K562 (cell line): ENCODE measurements around the gene PHETA1. TPM values are rescaled to one million over a fixed set of nuclear protein-coding genes. Genes with fewer than 3 reads are reported as not detected.

Source experiments
- BRD4 ChIP-seq: fragments of 200-600 bp; sonication (generic); IDR thresholded peaks from 2 replicates; pipeline ENCODE4 v1.6.1; 2017; ENCODE audit warnings: inconsistent platforms
- CAMTA2 ChIP-seq: fragments of 250-450 bp; sonication (Bioruptor Pico); conservative IDR thresholded peaks from 2 replicates; pipeline ENCODE4 v1.5.1; 2022
- CBX1 ChIP-seq: sonication (generic); IDR thresholded peaks from 2 replicates; pipeline ENCODE4 v1.6.1; 2016; ENCODE audit warnings: antibody characterized with exemption, low read depth, mild to moderate bottlenecking
- DIDO1 ChIP-seq: fragments of 450-650 bp; IDR thresholded peaks from 2 replicates; pipeline ENCODE4 v1.6.1; 2016; ENCODE audit warnings: low read depth, missing biosample characterization, missing genetic modification characterization
- ESRRA ChIP-seq: fragments of 450-650 bp; IDR thresholded peaks from 2 replicates; pipeline ENCODE4 v1.6.1; 2014; ENCODE audit warnings: low read depth, mild to moderate bottlenecking, moderate library complexity, borderline replicate concordance
- FUS ChIP-seq: fragments of 200-400 bp; formaldehyde crosslinking; optimal IDR thresholded peaks from 2 replicates; pipeline ENCODE3; 2017; ENCODE audit warnings: low read depth, low read length
- HDGF ChIP-seq: fragments of 450-650 bp; IDR thresholded peaks from 2 replicates; pipeline ENCODE4 v1.6.1; 2016
- KAT7 ChIP-seq: sonication (generic); formaldehyde crosslinking; IDR thresholded peaks from 2 replicates; pipeline ENCODE4 v1.8.0; 2022; ENCODE audit warnings: missing genetic modification reagents, mild to moderate bottlenecking, borderline replicate concordance
- MCM3 ChIP-seq: fragments of 450-650 bp; IDR thresholded peaks from 2 replicates; pipeline ENCODE4 v1.6.1; 2016
- RBM25 ChIP-seq: fragments of 200-400 bp; formaldehyde crosslinking; IDR thresholded peaks from 2 replicates; pipeline ENCODE4 v1.6.1; 2018; ENCODE audit warnings: low read length, low read depth, moderate library complexity; ENCODE audit not compliant: severe bottlenecking
- SMARCA5 ChIP-seq: fragments of 450-650 bp; IDR thresholded peaks from 2 replicates; pipeline ENCODE4 v1.6.1; 2016
- ZFP1 ChIP-seq: fragments of 450-650 bp; formaldehyde crosslinking; IDR thresholded peaks from 2 replicates; pipeline ENCODE4 v1.4.0; 2020; ENCODE audit warnings: mild to moderate bottlenecking, mixed read lengths
- ZNF232 ChIP-seq: sonication (generic); formaldehyde crosslinking; IDR thresholded peaks from 2 replicates; pipeline ENCODE4 v1.8.0; 2022; ENCODE audit warnings: mild to moderate bottlenecking, missing genetic modification reagents
- ZNF274 ChIP-seq: IDR thresholded peaks from 2 replicates; pipeline ENCODE4 v1.6.1; 2011; ENCODE audit warnings: low read depth, mild to moderate bottlenecking, low read length, moderate library complexity, borderline replicate concordance
- ZNF77 ChIP-seq: fragments of 250-450 bp; sonication (Bioruptor Pico); IDR thresholded peaks from 2 replicates; pipeline ENCODE4 v1.5.0; 2020
- polyA plus RNA-seq, 8 experiments: library from polyadenylated mRNA; depleted of rRNA in 4 of 8; stranded (reverse) in 5 of 8; unstranded in 3 of 8; fragments of >200 nt; fragmentation: Nextera tagmentation in 2 of 8; fragmentation: Illumina TruSeq in 1 of 8; extraction: Ambion mirVana in 2 of 8; extraction: Trizol in 1 of 8; gene quantifications; 2 replicates each; pipeline versions ENCODE4 v1.2.1 to v1.2.3, GENCODE V29; 2011 to 2014; ENCODE audit warnings: inconsistent platforms in 1 of 8, missing spikeins in 1 of 8
- total RNA-seq, 7 experiments: library from RNA; depleted of rRNA in 6 of 7; stranded (reverse); fragments of >200 nt in 6 of 7; fragmentation: Illumina TruSeq in 2 of 7; extraction: Trizol in 2 of 7; gene quantifications; 2 replicates each; pipeline versions ENCODE4 v1.2.1 to v1.2.3, GENCODE V29; 2011 to 2021; ENCODE audit warnings: low replicate concordance in 1 of 7
- TF ChIP-seq, protein P1 (sequence below): fragments of 250-450 bp; sonication (Bioruptor Pico); IDR thresholded peaks from 2 replicates; pipeline ENCODE4 v1.8.0; 2021; ENCODE audit warnings: moderate library complexity, mild to moderate bottlenecking, inconsistent platforms
- TF ChIP-seq, protein P2 (sequence below): sonication (generic); formaldehyde crosslinking; IDR thresholded peaks from 2 replicates; pipeline ENCODE4 v1.8.0; 2023; ENCODE audit warnings: missing genetic modification reagents, mild to moderate bottlenecking, borderline replicate concordance
- TF ChIP-seq, protein P3 (sequence below): fragments of 200-800 bp; sonication (Bioruptor generic); IDR thresholded peaks from 2 replicates; pipeline ENCODE4 v1.6.1; 2017; ENCODE audit warnings: missing genetic modification characterization, missing compliant biosample characterization
- TF ChIP-seq, protein P4 (sequence below): fragments of 200-800 bp; sonication (Bioruptor generic); IDR thresholded peaks from 2 replicates; pipeline ENCODE4 v1.6.1; 2017; ENCODE audit warnings: missing genetic modification characterization, missing compliant biosample characterization
- TF ChIP-seq, protein P5 (sequence below): fragments of 250-450 bp; sonication (Bioruptor Pico); IDR thresholded peaks from 2 replicates; pipeline ENCODE4 v1.9.0; 2021; ENCODE audit warnings: mild to moderate bottlenecking
- TF ChIP-seq, protein P6 (sequence below): fragments of 450-650 bp; IDR thresholded peaks from 2 replicates; pipeline ENCODE4 v1.6.1; 2014; ENCODE audit warnings: low read depth, mild to moderate bottlenecking, moderate library complexity, borderline replicate concordance

PHETA1 gene
- total and polyA plus RNA-seq, 9 of the 15 experiments (the other 6 are each of a cell fraction or from before 2014, with no cell fraction given) = 0.03 to 12.4 (median 3.0) TPM

DNA sequence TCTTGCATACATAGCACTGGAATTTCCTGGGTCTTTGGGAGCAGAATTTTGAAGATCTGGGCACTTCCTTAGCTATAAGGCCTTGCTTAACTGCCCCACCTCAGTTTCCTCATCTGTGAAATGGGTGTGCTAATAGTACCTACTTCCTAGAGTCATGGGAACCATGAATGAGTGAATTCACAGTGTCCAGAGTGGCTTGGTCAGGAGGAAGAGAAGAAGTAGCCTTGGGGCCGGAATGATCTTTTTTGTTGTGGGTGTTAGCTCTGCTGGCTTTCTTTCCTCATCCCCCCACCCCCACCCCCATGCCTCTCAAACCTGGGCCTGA, 39.2 kb upstream of the PHETA1 start (continued):
- TF ChIP-seq BRD4 = no peak
- no peak for TF ChIP-seq CAMTA2 (CRISPR knock-in tag)
- TF ChIP-seq, protein P1, sequence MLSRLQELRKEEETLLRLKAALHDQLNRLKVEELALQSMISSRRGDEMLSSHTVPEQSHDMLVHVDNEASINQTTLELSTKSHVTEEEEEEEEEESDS = no peak
- TF ChIP-seq FUS = no peak
- TF ChIP-seq, protein P2, sequence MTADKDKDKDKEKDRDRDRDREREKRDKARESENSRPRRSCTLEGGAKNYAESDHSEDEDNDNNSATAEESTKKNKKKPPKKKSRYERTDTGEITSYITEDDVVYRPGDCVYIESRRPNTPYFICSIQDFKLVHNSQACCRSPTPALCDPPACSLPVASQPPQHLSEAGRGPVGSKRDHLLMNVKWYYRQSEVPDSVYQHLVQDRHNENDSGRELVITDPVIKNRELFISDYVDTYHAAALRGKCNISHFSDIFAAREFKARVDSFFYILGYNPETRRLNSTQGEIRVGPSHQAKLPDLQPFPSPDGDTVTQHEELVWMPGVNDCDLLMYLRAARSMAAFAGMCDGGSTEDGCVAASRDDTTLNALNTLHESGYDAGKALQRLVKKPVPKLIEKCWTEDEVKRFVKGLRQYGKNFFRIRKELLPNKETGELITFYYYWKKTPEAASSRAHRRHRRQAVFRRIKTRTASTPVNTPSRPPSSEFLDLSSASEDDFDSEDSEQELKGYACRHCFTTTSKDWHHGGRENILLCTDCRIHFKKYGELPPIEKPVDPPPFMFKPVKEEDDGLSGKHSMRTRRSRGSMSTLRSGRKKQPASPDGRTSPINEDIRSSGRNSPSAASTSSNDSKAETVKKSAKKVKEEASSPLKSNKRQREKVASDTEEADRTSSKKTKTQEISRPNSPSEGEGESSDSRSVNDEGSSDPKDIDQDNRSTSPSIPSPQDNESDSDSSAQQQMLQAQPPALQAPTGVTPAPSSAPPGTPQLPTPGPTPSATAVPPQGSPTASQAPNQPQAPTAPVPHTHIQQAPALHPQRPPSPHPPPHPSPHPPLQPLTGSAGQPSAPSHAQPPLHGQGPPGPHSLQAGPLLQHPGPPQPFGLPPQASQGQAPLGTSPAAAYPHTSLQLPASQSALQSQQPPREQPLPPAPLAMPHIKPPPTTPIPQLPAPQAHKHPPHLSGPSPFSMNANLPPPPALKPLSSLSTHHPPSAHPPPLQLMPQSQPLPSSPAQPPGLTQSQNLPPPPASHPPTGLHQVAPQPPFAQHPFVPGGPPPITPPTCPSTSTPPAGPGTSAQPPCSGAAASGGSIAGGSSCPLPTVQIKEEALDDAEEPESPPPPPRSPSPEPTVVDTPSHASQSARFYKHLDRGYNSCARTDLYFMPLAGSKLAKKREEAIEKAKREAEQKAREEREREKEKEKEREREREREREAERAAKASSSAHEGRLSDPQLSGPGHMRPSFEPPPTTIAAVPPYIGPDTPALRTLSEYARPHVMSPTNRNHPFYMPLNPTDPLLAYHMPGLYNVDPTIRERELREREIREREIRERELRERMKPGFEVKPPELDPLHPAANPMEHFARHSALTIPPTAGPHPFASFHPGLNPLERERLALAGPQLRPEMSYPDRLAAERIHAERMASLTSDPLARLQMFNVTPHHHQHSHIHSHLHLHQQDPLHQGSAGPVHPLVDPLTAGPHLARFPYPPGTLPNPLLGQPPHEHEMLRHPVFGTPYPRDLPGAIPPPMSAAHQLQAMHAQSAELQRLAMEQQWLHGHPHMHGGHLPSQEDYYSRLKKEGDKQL (CRISPR knock-in tag) = no peak
- no peak for TF ChIP-seq MCM3
- no peak for TF ChIP-seq ZNF274
- no peak for TF ChIP-seq ESRRA
- peak; percentile 90 for TF ChIP-seq SMARCA5
- TF ChIP-seq ZNF77 = no peak
- no peak for TF ChIP-seq DIDO1 (tag)
- TF ChIP-seq, protein P3, sequence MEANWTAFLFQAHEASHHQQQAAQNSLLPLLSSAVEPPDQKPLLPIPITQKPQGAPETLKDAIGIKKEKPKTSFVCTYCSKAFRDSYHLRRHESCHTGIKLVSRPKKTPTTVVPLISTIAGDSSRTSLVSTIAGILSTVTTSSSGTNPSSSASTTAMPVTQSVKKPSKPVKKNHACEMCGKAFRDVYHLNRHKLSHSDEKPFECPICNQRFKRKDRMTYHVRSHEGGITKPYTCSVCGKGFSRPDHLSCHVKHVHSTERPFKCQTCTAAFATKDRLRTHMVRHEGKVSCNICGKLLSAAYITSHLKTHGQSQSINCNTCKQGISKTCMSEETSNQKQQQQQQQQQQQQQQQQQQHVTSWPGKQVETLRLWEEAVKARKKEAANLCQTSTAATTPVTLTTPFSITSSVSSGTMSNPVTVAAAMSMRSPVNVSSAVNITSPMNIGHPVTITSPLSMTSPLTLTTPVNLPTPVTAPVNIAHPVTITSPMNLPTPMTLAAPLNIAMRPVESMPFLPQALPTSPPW (CRISPR knock-in tag) = no peak
- peak; percentile 99 for TF ChIP-seq RBM25
- no peak for TF ChIP-seq ZNF232 (CRISPR knock-in tag)
- TF ChIP-seq, protein P4, sequence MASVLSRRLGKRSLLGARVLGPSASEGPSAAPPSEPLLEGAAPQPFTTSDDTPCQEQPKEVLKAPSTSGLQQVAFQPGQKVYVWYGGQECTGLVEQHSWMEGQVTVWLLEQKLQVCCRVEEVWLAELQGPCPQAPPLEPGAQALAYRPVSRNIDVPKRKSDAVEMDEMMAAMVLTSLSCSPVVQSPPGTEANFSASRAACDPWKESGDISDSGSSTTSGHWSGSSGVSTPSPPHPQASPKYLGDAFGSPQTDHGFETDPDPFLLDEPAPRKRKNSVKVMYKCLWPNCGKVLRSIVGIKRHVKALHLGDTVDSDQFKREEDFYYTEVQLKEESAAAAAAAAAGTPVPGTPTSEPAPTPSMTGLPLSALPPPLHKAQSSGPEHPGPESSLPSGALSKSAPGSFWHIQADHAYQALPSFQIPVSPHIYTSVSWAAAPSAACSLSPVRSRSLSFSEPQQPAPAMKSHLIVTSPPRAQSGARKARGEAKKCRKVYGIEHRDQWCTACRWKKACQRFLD (CRISPR knock-in tag) = no peak
- TF ChIP-seq ZFP1 (CRISPR knock-in tag) = no peak
- TF ChIP-seq CBX1 = peak; percentile 72; the same call in 1 of the 2 replicates
- TF ChIP-seq HDGF = 0 out of 2 replicates have a peak, but pooled peaks have one; percentile 47
- TF ChIP-seq KAT7 (CRISPR knock-in tag) = peak; percentile 50; the same call in 1 of the 2 replicates
- TF ChIP-seq, protein P5, sequence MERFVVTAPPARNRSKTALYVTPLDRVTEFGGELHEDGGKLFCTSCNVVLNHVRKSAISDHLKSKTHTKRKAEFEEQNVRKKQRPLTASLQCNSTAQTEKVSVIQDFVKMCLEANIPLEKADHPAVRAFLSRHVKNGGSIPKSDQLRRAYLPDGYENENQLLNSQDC (CRISPR knock-in tag) = no peak
- TF ChIP-seq, protein P6, sequence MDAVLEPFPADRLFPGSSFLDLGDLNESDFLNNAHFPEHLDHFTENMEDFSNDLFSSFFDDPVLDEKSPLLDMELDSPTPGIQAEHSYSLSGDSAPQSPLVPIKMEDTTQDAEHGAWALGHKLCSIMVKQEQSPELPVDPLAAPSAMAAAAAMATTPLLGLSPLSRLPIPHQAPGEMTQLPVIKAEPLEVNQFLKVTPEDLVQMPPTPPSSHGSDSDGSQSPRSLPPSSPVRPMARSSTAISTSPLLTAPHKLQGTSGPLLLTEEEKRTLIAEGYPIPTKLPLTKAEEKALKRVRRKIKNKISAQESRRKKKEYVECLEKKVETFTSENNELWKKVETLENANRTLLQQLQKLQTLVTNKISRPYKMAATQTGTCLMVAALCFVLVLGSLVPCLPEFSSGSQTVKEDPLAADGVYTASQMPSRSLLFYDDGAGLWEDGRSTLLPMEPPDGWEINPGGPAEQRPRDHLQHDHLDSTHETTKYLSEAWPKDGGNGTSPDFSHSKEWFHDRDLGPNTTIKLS = no peak
